Astrocyte of the spinal cord (primary cell): ENCODE results near the gene ZNF778.
"Not testable (repeated sequence)": the region's sequence is repeated elsewhere in the genome, so short reads cannot be mapped to it uniquely, and the experiment has no call there.

Experiments used
- DNase-seq: peaks from one replicate; pipeline ENCODE4 v3.0.0; 2011; ENCODE audit warnings: low read depth, low spot score
- H3K4me3 ChIP-seq: 2 replicates; pipeline ENCODE4 v1.5.1; 2011; ENCODE audit warnings: low read depth, mild to moderate bottlenecking, low read length, moderate library complexity
- CTCF ChIP-seq: IDR thresholded peaks from 2 replicates; pipeline ENCODE4 v1.5.1; 2012; ENCODE audit warnings: low read depth, mild to moderate bottlenecking, low read length, inconsistent platforms
- in situ Hi-C: cut with HindIII; loops from 2 replicates; pipeline ENCODE4 v1.10.0; 2017; ENCODE audit warnings: low sequenced_read_pairs

The ZNF778 gene

GRCh38 chr16:89248196-89248982 lies 30.9 kb downstream of the ZNF778 start:
- in situ Hi-C loops, result no loop called here
- TF ChIP-seq CTCF, result no peak
- DNase-seq, result no peak
- H3K4me3 ChIP-seq, result peak overlapping the region; percentile 38

- in situ Hi-C loops, result no loop called here
- TF ChIP-seq CTCF, result no peak
- DNase-seq, result no peak
These were observed 36.2 kb downstream of the ZNF778 start for GRCh38 chr16:89253548-89254287.

GRCh38 chr16:89256651-89257254 lies 39.2 kb downstream of the ZNF778 start:
- in situ Hi-C loops, result no loop called here
- peak overlapping the region; percentile 38 for H3K4me3 ChIP-seq

More at GRCh38 chr16:89253548-89254287, 36.2 kb downstream of the ZNF778 start:
- H3K4me3 ChIP-seq, result no peak overlapping the region

GRCh38 chr16:89257281-89257731 lies 39.8 kb downstream of the ZNF778 start:
- DNase-seq, result no peak
- in situ Hi-C loops, result no loop called here
- peak; percentile 27 for TF ChIP-seq CTCF
- H3K4me3 ChIP-seq, result peak overlapping the region; percentile 38

More at GRCh38 chr16:89256651-89257254, 39.2 kb downstream of the ZNF778 start:
- no peak for TF ChIP-seq CTCF
- peak; percentile 46 for DNase-seq

- TF ChIP-seq CTCF, result no peak
- DNase-seq, result no peak
- peak overlapping the region; percentile 38 for H3K4me3 ChIP-seq
- in situ Hi-C loops, result no loop called here
These were observed 40.4 kb downstream of the ZNF778 start for GRCh38 chr16:89257757-89258465.

GRCh38 chr16:89259901-89260300 lies 42.4 kb downstream of the ZNF778 start:
- H3K4me3 ChIP-seq, DNase-seq, in situ Hi-C loops: not testable (repeated sequence)
